ENCODE measurements around the gene SMNDC1.

Gene SMNDC1

DNA sequence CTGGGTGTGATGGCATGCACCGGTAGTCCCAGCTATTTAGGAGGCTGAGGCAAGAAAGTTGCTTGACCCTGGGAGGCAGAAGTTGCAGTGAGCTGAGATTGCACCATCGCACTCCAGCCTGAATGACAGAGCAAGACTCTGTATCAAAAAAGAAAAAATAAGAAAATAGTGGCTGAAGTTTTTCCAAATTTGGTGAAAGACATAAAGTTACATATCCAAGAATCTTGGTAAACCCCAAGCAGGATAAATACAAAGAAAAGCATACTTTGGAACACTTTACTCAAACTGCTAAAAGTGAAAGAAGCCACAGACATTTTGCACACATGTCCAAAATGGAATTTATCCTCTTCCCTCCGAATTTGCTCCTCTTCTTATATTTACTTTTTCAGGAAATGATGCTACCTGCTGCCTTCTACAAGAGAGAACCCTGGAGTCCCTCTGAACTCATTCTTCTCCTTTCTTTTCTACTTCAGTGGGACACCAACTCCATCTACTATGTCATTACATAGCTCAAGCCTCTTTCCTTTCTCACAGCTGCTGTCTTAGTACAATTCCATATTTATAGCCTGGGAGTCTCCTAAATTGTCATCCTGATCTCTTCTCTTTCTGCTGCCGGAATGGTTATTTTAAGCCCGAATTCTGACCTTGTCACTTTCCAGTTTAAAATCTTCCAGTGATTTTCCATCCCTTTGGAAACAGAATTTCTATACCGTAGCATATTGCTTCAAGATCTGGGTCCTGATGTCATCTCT lies 17.3 kb upstream of the SMNDC1 start:
- CTCF ChIA-PET = interaction anchor here (1.0 to 1.8 kb wide), 3 partner anchors 10 to 182 kb away, joined by 3 read pairs; no protein-coding TSS in a partner anchor

GRCh38 chr10:110317866-110318850 lies 13.4 kb upstream of the SMNDC1 start:
- Mint-ChIP-seq H3K4me1 (peaks cover 14% of the 10 kb centered on the region), H3K9me3 (peaks cover 4% of the 10 kb centered on the region), H3K27me3 (peaks cover 10% of the 10 kb centered on the region), H3K36me3 (peaks cover 2% of the 10 kb centered on the region), H3K4me3 (no peak overlapping the region), H3K27ac (no peak overlapping the region)
- DNase-seq = peak; percentile 25
- CTCF ChIA-PET = interaction anchor here (0.6 to 1.1 kb wide), 3 partner anchors 228 to 267 kb away, joined by 3 read pairs; no protein-coding TSS in a partner anchor

More for the DNA sequence above, 17.3 kb upstream of the SMNDC1 start:
- no peak for DNase-seq
- Mint-ChIP-seq H3K4me3 (no peak overlapping the region), H3K27ac (no peak overlapping the region), H3K36me3 (peaks cover 2% of the 10 kb centered on the region), H3K9me3 (peaks cover 4% of the 10 kb centered on the region), H3K27me3 (peaks cover 28% of the 10 kb centered on the region), H3K4me1 (peaks cover 13% of the 10 kb centered on the region)

DNA sequence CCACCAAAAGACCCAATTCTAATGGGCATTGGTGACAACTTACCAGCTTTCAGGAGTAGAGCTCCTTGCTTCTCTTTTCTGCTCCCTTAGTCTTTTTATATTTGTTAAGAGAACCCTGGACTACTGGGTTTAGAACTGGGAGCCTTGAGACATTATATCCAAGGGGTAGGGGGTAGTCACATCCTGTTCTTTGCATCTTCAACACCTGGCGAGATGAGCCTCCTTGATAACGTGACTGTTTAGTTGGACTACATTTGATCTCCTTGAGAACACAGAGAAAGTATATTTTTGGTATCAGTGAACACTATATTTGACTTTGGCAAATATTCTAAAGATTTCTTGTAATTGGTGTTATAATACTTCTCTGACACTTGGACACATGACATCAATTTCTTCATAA lies 9.0 kb upstream of the SMNDC1 start:
- Mint-ChIP-seq H3K27me3 (peaks cover 8% of the 10 kb centered on the region), H3K4me1 (peaks cover 33% of the 10 kb centered on the region), H3K36me3 (no peaks in the 10 kb centered on the region), H3K4me3 (no peak overlapping the region), H3K9me3 (no peaks in the 10 kb centered on the region), H3K27ac (no peak overlapping the region)
- CTCF ChIA-PET = interaction anchor here (1.0 to 4.0 kb wide), 10 partner anchors 20 to 359 kb away, joined by 3 to 22 read pairs (median 6); no protein-coding TSS in a partner anchor
- DNase-seq = no peak

DNA sequence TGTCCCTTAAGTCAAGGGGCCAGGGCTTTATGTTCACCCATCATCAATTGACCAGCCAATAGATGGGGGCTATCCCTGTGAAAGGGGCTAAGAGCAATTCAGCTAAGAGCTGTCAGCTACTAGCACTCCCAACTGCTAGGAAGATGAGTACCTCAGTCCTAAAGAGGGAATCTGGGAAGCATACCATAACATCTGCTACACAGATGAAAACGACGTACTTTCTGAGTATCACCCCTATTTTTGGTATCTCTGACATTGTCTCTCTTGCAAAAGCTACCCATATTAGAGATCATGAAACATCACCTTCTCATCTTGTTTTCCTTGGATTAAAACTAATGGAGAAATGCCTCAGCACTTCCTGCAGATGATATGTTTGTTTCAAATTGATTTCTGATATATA lies 7.5 kb upstream of the SMNDC1 start:
- DNase-seq = no peak
- Mint-ChIP-seq H3K36me3 (no peaks in the 10 kb centered on the region), H3K27ac (no peak overlapping the region), H3K4me3 (no peak overlapping the region), H3K27me3 (peaks cover 8% of the 10 kb centered on the region), H3K4me1 (peaks cover 26% of the 10 kb centered on the region), H3K9me3 (no peaks in the 10 kb centered on the region)
- CTCF ChIA-PET = interaction anchor here (0.7 to 4.0 kb wide), 13 partner anchors 8 to 360 kb away, joined by 3 to 22 read pairs (median 3); no protein-coding TSS in a partner anchor

DNA sequence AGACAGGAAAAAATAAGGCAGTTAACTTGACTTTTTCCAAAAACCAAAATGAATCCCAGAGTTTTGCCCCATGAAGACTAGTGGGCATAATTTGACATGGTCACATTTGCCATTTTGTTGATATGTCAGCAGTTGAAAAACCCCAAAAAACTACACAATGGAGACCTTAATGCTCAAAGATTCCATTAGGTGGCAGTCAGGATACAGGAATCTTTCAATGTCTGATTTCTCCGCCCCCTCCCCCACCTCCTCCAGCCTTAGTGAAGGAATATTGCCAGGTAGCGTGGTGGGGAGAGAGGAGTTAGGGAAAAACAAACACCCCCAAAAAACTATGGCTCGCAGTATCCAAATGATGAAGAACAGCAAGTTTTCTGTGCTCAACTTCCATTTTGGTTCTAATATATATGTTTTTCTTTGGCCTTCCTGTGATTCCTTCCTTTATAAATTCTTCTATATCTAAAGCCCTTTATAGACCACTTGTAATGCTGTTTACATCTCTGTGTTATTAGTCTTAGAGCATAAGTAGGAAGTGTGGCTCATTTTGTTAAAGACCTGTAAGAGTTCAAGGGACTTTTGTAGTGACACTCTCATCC lies 6.7 kb upstream of the SMNDC1 start:
- Mint-ChIP-seq H3K27me3 (peaks cover 8% of the 10 kb centered on the region), H3K9me3 (no peaks in the 10 kb centered on the region), H3K4me3 (no peak overlapping the region), H3K4me1 (peaks cover 26% of the 10 kb centered on the region), H3K27ac (no peak overlapping the region), H3K36me3 (no peaks in the 10 kb centered on the region)
- peak; percentile 59 for DNase-seq
- CTCF ChIA-PET = interaction anchor here (0.7 to 7.9 kb wide), 11 partner anchors 8 to 289 kb away, joined by 3 to 120 read pairs (median 3); no protein-coding TSS in a partner anchor

DNA sequence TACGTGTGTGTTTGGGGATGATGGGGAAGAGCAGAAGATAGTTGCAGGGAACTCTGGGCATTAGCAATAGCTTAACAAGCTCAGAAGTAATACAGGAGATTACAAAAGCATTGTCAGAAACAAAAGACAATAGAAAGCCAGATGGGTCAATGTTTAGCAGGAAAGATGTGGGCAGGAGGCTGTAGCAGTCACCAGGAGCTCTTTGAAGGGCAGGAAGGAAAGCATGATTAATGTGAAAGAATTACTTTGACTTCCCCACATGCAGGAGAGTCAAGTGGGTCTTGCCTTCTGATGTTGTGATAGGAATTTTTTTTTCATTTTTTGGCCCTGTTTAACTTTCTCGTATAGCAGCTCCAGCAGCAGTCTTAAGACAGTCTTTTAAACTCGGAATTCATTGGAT lies 6.0 kb upstream of the SMNDC1 start:
- no peak for DNase-seq
- Mint-ChIP-seq H3K4me1 (peaks cover 31% of the 10 kb centered on the region), H3K9me3 (no peaks in the 10 kb centered on the region), H3K36me3 (no peaks in the 10 kb centered on the region), H3K27ac (no peak overlapping the region), H3K27me3 (peaks cover 8% of the 10 kb centered on the region), H3K4me3 (no peak overlapping the region)
- CTCF ChIA-PET = interaction anchor here (0.7 to 7.9 kb wide), 11 partner anchors 43 to 305 kb away, joined by 3 to 120 read pairs (median 4); no protein-coding TSS in a partner anchor

GRCh38 chr10:110307805-110308204 lies 3.1 kb upstream of the SMNDC1 start:
- Mint-ChIP-seq H3K36me3 (peaks cover 13% of the 10 kb centered on the region), H3K9me3 (no peaks in the 10 kb centered on the region), H3K4me3 (no peak overlapping the region), H3K4me1 (peaks cover 45% of the 10 kb centered on the region), H3K27ac (no peak overlapping the region), H3K27me3 (peaks cover 8% of the 10 kb centered on the region)
- DNase-seq = no peak
- CTCF ChIA-PET = interaction anchor here (1.0 to 7.9 kb wide), 10 partner anchors 192 to 303 kb away, joined by 3 to 120 read pairs (median 6); no protein-coding TSS in a partner anchor

- DNase-seq = no peak
- peaks cover 27% of the 10 kb centered on the region for H3K36me3 Mint-ChIP-seq
- H3K4me1 Mint-ChIP-seq = peaks cover 54% of the 10 kb centered on the region
- H3K4me3 Mint-ChIP-seq = no peak overlapping the region
- CTCF ChIA-PET = interaction anchor here (0.6 to 7.9 kb wide), 25 partner anchors 15 to 422 kb away, joined by 3 to 120 read pairs (median 4); no protein-coding TSS in a partner anchor
- no peaks in the 10 kb centered on the region for H3K9me3 Mint-ChIP-seq
- H3K27ac Mint-ChIP-seq = no peak overlapping the region
- H3K27me3 Mint-ChIP-seq = peaks cover 4% of the 10 kb centered on the region
These were observed 1.7 kb upstream of the SMNDC1 start for GRCh38 chr10:110306452-110306768.

DNA sequence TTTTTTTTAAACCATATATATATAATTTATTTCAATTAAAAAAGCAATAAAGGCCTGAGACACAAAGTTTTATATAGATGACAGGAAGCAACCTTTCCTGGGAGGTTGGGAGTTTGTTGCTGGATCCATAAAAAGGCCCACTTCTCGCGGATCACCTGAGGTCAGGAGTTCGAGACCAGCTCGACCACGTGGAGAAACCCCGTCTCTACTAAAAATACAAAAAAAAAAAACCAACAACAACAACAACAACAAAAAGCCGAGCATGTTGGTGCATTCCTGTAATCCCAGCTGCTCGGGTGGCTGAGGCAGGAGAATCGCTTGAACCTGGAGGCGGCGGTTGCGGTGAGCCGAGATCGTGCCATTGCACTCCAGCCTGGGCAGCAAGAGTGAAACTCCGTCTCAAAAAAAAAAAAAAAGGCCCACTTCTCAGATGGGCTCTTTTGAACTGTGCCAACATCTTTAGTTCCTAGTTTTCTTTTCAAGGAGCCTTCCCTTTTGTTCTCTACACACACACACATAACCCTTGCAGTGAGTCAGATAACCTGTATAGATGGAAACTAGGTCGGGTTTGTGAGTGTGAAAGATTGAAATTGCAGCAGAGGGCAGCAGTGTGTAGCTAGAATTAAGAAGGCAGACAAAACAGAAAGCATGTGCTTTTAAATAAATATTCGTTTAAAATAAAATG lies 1.2 kb upstream of the SMNDC1 start:
- CTCF ChIA-PET = interaction anchor here (0.7 to 7.9 kb wide), 20 partner anchors 16 to 1057 kb away, joined by 3 to 120 read pairs (median 4); no protein-coding TSS in a partner anchor
- Mint-ChIP-seq H3K36me3 (peaks cover 30% of the 10 kb centered on the region), H3K27me3 (peaks cover 4% of the 10 kb centered on the region), H3K4me1 (peaks cover 53% of the 10 kb centered on the region), H3K4me3 (peak overlapping the region; percentile 93), H3K9me3 (no peaks in the 10 kb centered on the region), H3K27ac (peak overlapping the region; percentile 98)
- peak; percentile 70 for DNase-seq

- Mint-ChIP-seq H3K27ac (peak overlapping the region; percentile 98), H3K9me3 (no peaks in the 10 kb centered on the region), H3K27me3 (no peaks in the 10 kb centered on the region), H3K4me1 (peaks cover 54% of the 10 kb centered on the region), H3K4me3 (peak overlapping the region; percentile 93), H3K36me3 (peaks cover 34% of the 10 kb centered on the region)
- CTCF ChIA-PET = interaction anchor here (0.9 to 7.9 kb wide), 10 partner anchors 8 to 420 kb away, joined by 3 to 120 read pairs (median 4); no protein-coding TSS in a partner anchor
- no peak for DNase-seq
These were observed 333 bp downstream of the SMNDC1 start for GRCh38 chr10:110304394-110304779.

DNA sequence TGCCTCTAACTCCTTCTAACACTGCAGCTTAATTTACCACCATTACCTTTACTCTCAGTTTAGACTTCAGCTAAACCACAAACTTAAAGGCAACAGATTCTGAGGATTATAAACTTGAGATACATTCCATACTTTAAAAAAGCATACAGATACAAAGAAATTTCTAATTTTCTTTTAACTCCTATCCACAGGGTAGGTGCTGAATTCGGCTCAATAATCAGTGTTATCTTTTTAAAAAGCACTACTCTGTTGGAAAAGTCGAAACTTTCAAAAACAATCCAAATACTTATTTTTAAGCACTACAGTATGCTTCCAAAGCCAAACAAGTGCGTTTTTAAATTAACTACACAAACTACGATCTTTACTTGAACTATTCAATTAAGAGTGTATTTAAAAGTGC lies 1.0 kb downstream of the SMNDC1 start:
- H3K9me3 Mint-ChIP-seq = no peaks in the 10 kb centered on the region
- peak overlapping the region; percentile 88 for H3K27ac Mint-ChIP-seq
- H3K4me1 Mint-ChIP-seq = peaks cover 54% of the 10 kb centered on the region
- peaks cover 40% of the 10 kb centered on the region for H3K36me3 Mint-ChIP-seq
- no peak for DNase-seq
- no peaks in the 10 kb centered on the region for H3K27me3 Mint-ChIP-seq
- CTCF ChIA-PET = interaction anchor here (0.7 to 7.9 kb wide), 6 partner anchors 8 to 244 kb away, joined by 3 to 120 read pairs (median 5); no protein-coding TSS in a partner anchor
- H3K4me3 Mint-ChIP-seq = peak overlapping the region; percentile 93

- CTCF ChIA-PET = interaction anchor here (0.9 kb wide), 1 partner anchor 92 kb away, joined by 3 read pairs; no protein-coding TSS in a partner anchor
- no peak overlapping the region for H3K27ac Mint-ChIP-seq
- peaks cover 66% of the 10 kb centered on the region for H3K36me3 Mint-ChIP-seq
- H3K4me3 Mint-ChIP-seq = no peak overlapping the region
- H3K9me3 Mint-ChIP-seq = no peaks in the 10 kb centered on the region
- no peak for DNase-seq
- peaks cover 49% of the 10 kb centered on the region for H3K4me1 Mint-ChIP-seq
- H3K27me3 Mint-ChIP-seq = no peaks in the 10 kb centered on the region
These were observed 4.2 kb downstream of the SMNDC1 start for GRCh38 chr10:110300486-110300986.

GRCh38 chr10:110296966-110297365 lies 7.8 kb downstream of the SMNDC1 start:
- Mint-ChIP-seq H3K4me3 (no peak overlapping the region), H3K27me3 (no peaks in the 10 kb centered on the region), H3K9me3 (no peaks in the 10 kb centered on the region), H3K4me1 (peaks cover 22% of the 10 kb centered on the region), H3K27ac (no peak overlapping the region), H3K36me3 (peaks cover 69% of the 10 kb centered on the region)
- DNase-seq = no peak
- CTCF ChIA-PET = interaction anchor here (1.0 to 1.1 kb wide), 2 partner anchors 8 to 18 kb away, joined by 3 to 4 read pairs; partner anchors contain the start of gene SMNDC1
